WTC11 (cell line): ENCODE measurements around the gene SUPT3H. TPM values are rescaled to one million over a fixed set of nuclear protein-coding genes. Genes with fewer than 3 reads are reported as not detected.

Source experiments
- ATAC-seq: fragments of 200-7000 bp; cut with Tn5 transposase; 2 replicates; pipeline ENCODE4 v1.10.0; 2021; ENCODE audit warnings: mild to moderate bottlenecking, moderate library complexity
- CTCF ChIA-PET: fragments of 300-600 bp; sonication (Branson Sonifier 250); formaldehyde crosslinking; loops from one replicate; lab custom pipeline; 2021; ENCODE audit warnings: antibody characterized with exemption; lab: Charles Lee
- POLR2A ChIA-PET: fragments of 350-600 bp; sonication (Branson Sonifier 250); formaldehyde crosslinking; loops from one replicate; lab custom pipeline; 2021; ENCODE audit warnings: antibody characterized with exemption; lab: Charles Lee
- DNase-seq: peaks from one replicate; pipeline ENCODE4 v3.0.0; 2021; ENCODE audit warnings: low spot score
- H3K27ac Mint-ChIP-seq: 2 replicates; pipeline ENCODE4 v1.8.0; 2021; ENCODE audit warnings: mixed read lengths
- H3K27me3 Mint-ChIP-seq: 2 replicates; pipeline ENCODE4 v1.8.0; 2021; ENCODE audit warnings: low read depth, mild to moderate bottlenecking, moderate library complexity, mixed read lengths
- H3K36me3 Mint-ChIP-seq: 2 replicates; pipeline ENCODE4 v1.8.0; 2021; ENCODE audit warnings: mixed read lengths
- H3K4me1 Mint-ChIP-seq: 2 replicates; pipeline ENCODE4 v1.8.0; 2022; ENCODE audit warnings: mixed read lengths
- H3K4me3 Mint-ChIP-seq: 2 replicates; pipeline ENCODE4 v1.8.0; 2021; ENCODE audit warnings: mild to moderate bottlenecking, moderate library complexity, mixed read lengths
- H3K9me3 Mint-ChIP-seq: 2 replicates; pipeline ENCODE4 v1.8.0; 2021; ENCODE audit warnings: mixed read lengths
- ATF1 ChIP-seq: sonication (generic); formaldehyde crosslinking; IDR thresholded peaks from 2 replicates; pipeline ENCODE4 v1.8.1; 2023; ENCODE audit warnings: mild to moderate bottlenecking, moderate library complexity, missing genetic modification reagents
- CREB1 ChIP-seq: sonication (generic); formaldehyde crosslinking; IDR thresholded peaks from 2 replicates; pipeline ENCODE4 v1.8.0; 2023; ENCODE audit warnings: mild to moderate bottlenecking, missing genetic modification reagents
- E2F4 ChIP-seq: sonication (generic); formaldehyde crosslinking; IDR thresholded peaks from 2 replicates; pipeline ENCODE4 v1.8.1; 2022; ENCODE audit warnings: low read depth, mild to moderate bottlenecking, moderate library complexity, missing genetic modification reagents, borderline replicate concordance
- ESRRA ChIP-seq: sonication (generic); formaldehyde crosslinking; IDR thresholded peaks from 2 replicates; pipeline ENCODE4 v1.8.1; 2022; ENCODE audit warnings: mild to moderate bottlenecking, missing genetic modification reagents, borderline replicate concordance
- FOXP1 ChIP-seq: sonication (generic); formaldehyde crosslinking; IDR thresholded peaks from 2 replicates; pipeline ENCODE4 v1.8.0; 2022; ENCODE audit warnings: missing genetic modification reagents, mild to moderate bottlenecking, moderate library complexity, borderline replicate concordance
- GRHL2 ChIP-seq: fragments of 250-450 bp; sonication (Bioruptor Pico); IDR thresholded peaks from 2 replicates; pipeline ENCODE4 v1.8.0; 2022; ENCODE audit warnings: mild to moderate bottlenecking, moderate library complexity; ENCODE audit not compliant: insufficient replicate concordance, severe bottlenecking
- GTF2I ChIP-seq: fragments of 250-450 bp; sonication (Bioruptor Pico); conservative IDR thresholded peaks from 2 replicates; pipeline ENCODE4 v1.4.0; 2021; ENCODE audit warnings: mild to moderate bottlenecking
- IRF1 ChIP-seq: sonication (generic); formaldehyde crosslinking; IDR thresholded peaks from 2 replicates; pipeline ENCODE4 v1.8.0; 2023; ENCODE audit warnings: missing genetic modification reagents
- IRF2 ChIP-seq: sonication (generic); formaldehyde crosslinking; IDR thresholded peaks from 2 replicates; pipeline ENCODE4 v1.8.0; 2022; ENCODE audit warnings: low read depth, missing genetic modification reagents, borderline replicate concordance
- JAZF1 ChIP-seq: fragments of 250-450 bp; sonication (Bioruptor Pico); IDR thresholded peaks from 2 replicates; pipeline ENCODE4 v1.9.0; 2021; ENCODE audit warnings: moderate library complexity, mild to moderate bottlenecking, inconsistent platforms
- JUN ChIP-seq: sonication (generic); formaldehyde crosslinking; IDR thresholded peaks from 2 replicates; pipeline ENCODE4 v1.8.0; 2023; ENCODE audit warnings: mild to moderate bottlenecking, missing genetic modification reagents
- MLX ChIP-seq: sonication (generic); formaldehyde crosslinking; IDR thresholded peaks from 2 replicates; pipeline ENCODE4 v1.8.1; 2023; ENCODE audit warnings: mild to moderate bottlenecking, missing genetic modification reagents, moderate library complexity
- PRDM15 ChIP-seq: sonication (generic); formaldehyde crosslinking; IDR thresholded peaks from 2 replicates; pipeline ENCODE4 v1.8.0; 2022; ENCODE audit warnings: missing genetic modification reagents
- PREB ChIP-seq: sonication (generic); formaldehyde crosslinking; IDR thresholded peaks from 2 replicates; pipeline ENCODE4 v1.8.1; 2022; ENCODE audit warnings: mild to moderate bottlenecking, missing genetic modification reagents, moderate library complexity, borderline replicate concordance
- PRRX2 ChIP-seq: fragments of 250-450 bp; sonication (Bioruptor Pico); IDR thresholded peaks from 2 replicates; pipeline ENCODE4 v1.8.0; 2021; ENCODE audit warnings: mild to moderate bottlenecking
- SP1 ChIP-seq: sonication (generic); formaldehyde crosslinking; conservative IDR thresholded peaks from 2 replicates; pipeline ENCODE4 v1.8.1; 2022; ENCODE audit warnings: missing genetic modification reagents
- TEAD1 ChIP-seq: sonication (generic); formaldehyde crosslinking; IDR thresholded peaks from 2 replicates; pipeline ENCODE4 v1.8.0; 2022; ENCODE audit warnings: mild to moderate bottlenecking, missing genetic modification reagents
- USF2 ChIP-seq: sonication (generic); formaldehyde crosslinking; IDR thresholded peaks from 2 replicates; pipeline ENCODE4 v1.8.1; 2023; ENCODE audit warnings: mild to moderate bottlenecking, missing genetic modification reagents, moderate library complexity
- ZBTB43 ChIP-seq: sonication (generic); formaldehyde crosslinking; IDR thresholded peaks from 2 replicates; pipeline ENCODE4 v1.8.1; 2023; ENCODE audit warnings: mild to moderate bottlenecking, missing genetic modification reagents
- ZNF121 ChIP-seq: sonication (generic); formaldehyde crosslinking; IDR thresholded peaks from 2 replicates; pipeline ENCODE4 v1.8.0; 2023; ENCODE audit warnings: missing genetic modification reagents
- ZNF263 ChIP-seq: sonication (generic); formaldehyde crosslinking; IDR thresholded peaks from 2 replicates; pipeline ENCODE4 v1.8.1; 2022; ENCODE audit warnings: low read depth, mild to moderate bottlenecking, moderate library complexity, missing genetic modification reagents
- ZNF317 ChIP-seq: sonication (generic); formaldehyde crosslinking; IDR thresholded peaks from 2 replicates; pipeline ENCODE4 v1.8.1; 2023; ENCODE audit warnings: low read depth, mild to moderate bottlenecking, moderate library complexity, missing genetic modification reagents, borderline replicate concordance
- ZNF416 ChIP-seq: fragments of 250-450 bp; sonication (Bioruptor Pico); IDR thresholded peaks from 2 replicates; pipeline ENCODE4 v1.9.0; 2021; ENCODE audit warnings: mild to moderate bottlenecking, inconsistent platforms
- ZNF423 ChIP-seq: fragments of 250-450 bp; sonication (Bioruptor Pico); IDR thresholded peaks from 2 replicates; pipeline ENCODE4 v2.1.2; 2022; ENCODE audit warnings: mild to moderate bottlenecking, moderate library complexity
- total RNA-seq: library from RNA; stranded (reverse); gene quantifications from 3 replicates; pipeline ENCODE4 v1.2.3, GENCODE V29; 2021

Gene SUPT3H
- total RNA-seq, 1 experiment from 2014 or later: 15.3 TPM

- H3K27me3 Mint-ChIP-seq: no peaks in the 10 kb centered on the region
- no peaks in the 10 kb centered on the region for H3K9me3 Mint-ChIP-seq
- ChIA-PET CTCF (interaction anchor here (1.5 kb wide), 1 partner anchor 142 kb away, joined by 3 read pairs; no protein-coding TSS in a partner anchor), POLR2A (no interaction called here)
- ATAC-seq: no peak
- H3K36me3 Mint-ChIP-seq: no peaks in the 10 kb centered on the region
- H3K27ac Mint-ChIP-seq: no peak overlapping the region
- H3K4me3 Mint-ChIP-seq: no peak overlapping the region
- no peak for DNase-seq
- H3K4me1 Mint-ChIP-seq: 0 out of 2 replicates have a peak, but pooled peaks cover 7% of the 10 kb centered on the region
- TF ChIP-seq GTF2I (no peak), SP1 (no peak), MLX (no peak), FOXP1 (CRISPR knock-in tag) (no peak), ZNF317 (CRISPR knock-in tag) (no peak), JUN (CRISPR knock-in tag) (no peak), IRF2 (CRISPR knock-in tag) (no peak), ATF1 (CRISPR knock-in tag) (no peak), ZBTB43 (CRISPR knock-in tag) (no peak), ESRRA (no peak), TEAD1 (CRISPR knock-in tag) (no peak), GRHL2 (CRISPR knock-in tag) (no peak), USF2 (CRISPR knock-in tag) (no peak), JAZF1 (CRISPR knock-in tag) (no peak), ZNF263 (CRISPR knock-in tag) (no peak), PREB (CRISPR knock-in tag) (no peak)
Observed at GRCh38 chr6:44920952-44921491, 456.7 kb downstream of the SUPT3H start.

GRCh38 chr6:44918671-44919296 is 458.9 kb downstream of the SUPT3H start:
- no peak for TF ChIP-seq IRF1 (CRISPR knock-in tag)
- TF ChIP-seq ZNF416: no peak
- TF ChIP-seq E2F4 (CRISPR knock-in tag): no peak
- no peak for TF ChIP-seq ZNF423 (CRISPR knock-in tag)
- no peak for TF ChIP-seq ZNF121 (CRISPR knock-in tag)
- TF ChIP-seq CREB1: no peak
- TF ChIP-seq PRDM15 (CRISPR knock-in tag): no peak
- TF ChIP-seq PRRX2 (CRISPR knock-in tag): no peak
- no peak for DNase-seq
- no peak for ATAC-seq
- Mint-ChIP-seq H3K4me1 (no peaks in the 10 kb centered on the region), H3K27me3 (no peaks in the 10 kb centered on the region; the same call in 1 of the 2 replicates), H3K36me3 (no peaks in the 10 kb centered on the region), H3K27ac (no peak overlapping the region), H3K9me3 (no peaks in the 10 kb centered on the region), H3K4me3 (no peak overlapping the region)
- ChIA-PET POLR2A (no interaction called here), CTCF (interaction anchor here (0.8 kb wide), 1 partner anchor 251 kb away, joined by 3 read pairs; no protein-coding TSS in a partner anchor)
